ENCODE data around the gene NQO2.

The NQO2 gene

GRCh38 chr6:2957696-2958330 is 41.9 kb upstream of the NQO2 start:
- Histone ChIP-seq H3K27ac (ENCODE audit: extremely low read depth, low read depth, low read length) (no peak overlapping the region), H3K4me3 (ENCODE audit: low read depth, low read length) (no peak overlapping the region), H3K36me3 (ENCODE audit: control insufficient read depth in 2 of 2, insufficient read depth in 1 of 2, low read length in 2 of 2) (peaks cover 7 to 23% of the 10 kb centered on the region in 2 experiments), H3K4me1 (ENCODE audit: control insufficient read depth, insufficient read depth, low read length) (peaks cover 4% of the 10 kb centered on the region; the same call in 1 of the 2 replicates), H3K9me3 (ENCODE audit: control insufficient read depth, insufficient read depth, low read depth, low read length) (no peaks in the 10 kb centered on the region)
- no peak for TF ChIP-seq ZNF548 (tag by site-specific recombination; IDR thresholded peaks at IDR 0.05)
- peak; percentile 70 for TF ChIP-seq ZNF449 (tag by site-specific recombination; IDR thresholded peaks at IDR 0.05)
- no peak for TF ChIP-seq BCL6B (tag by site-specific recombination; IDR thresholded peaks at IDR 0.05)
- no peak for TF ChIP-seq KLF1 (tag by site-specific recombination; IDR thresholded peaks at IDR 0.05)
- TF ChIP-seq MEIS1 (CRISPR knock-in tag; IDR thresholded peaks at IDR 0.05; ENCODE audit: borderline replicate concordance): no peak
- CTCF ChIA-PET: interaction anchor here (0.6 to 1.3 kb wide), 3 partner anchors 31 to 168 kb away, joined by 3 to 6 read pairs (median 4); no protein-coding TSS in a partner anchor
- POLR2A ChIA-PET: no interaction called here

- no peak overlapping the region for H3K27ac ChIP-seq (ENCODE audit: extremely low read depth, low read depth, low read length)
- no peak overlapping the region for H3K4me3 ChIP-seq (ENCODE audit: low read depth, low read length)
- peaks cover 7 to 23% of the 10 kb centered on the region in 2 experiments for H3K36me3 ChIP-seq (ENCODE audit: control insufficient read depth in 2 of 2, insufficient read depth in 1 of 2, low read length in 2 of 2)
- CTCF ChIA-PET: interaction anchor here (0.8 kb wide), 1 partner anchor 30 kb away, joined by 4 read pairs; no protein-coding TSS in a partner anchor
- H3K4me1 ChIP-seq (ENCODE audit: control insufficient read depth, insufficient read depth, low read length): peaks cover 4% of the 10 kb centered on the region; the same call in 1 of the 2 replicates
- H3K9me3 ChIP-seq (ENCODE audit: control insufficient read depth, insufficient read depth, low read depth, low read length): no peaks in the 10 kb centered on the region
- TF ChIP-seq KLF7 (tag by site-specific recombination; IDR thresholded peaks at IDR 0.05; ENCODE audit: borderline replicate concordance) (no peak), ZIC2 (tag by site-specific recombination; IDR thresholded peaks at IDR 0.05) (no peak), ZNF214 (tag by site-specific recombination; IDR thresholded peaks at IDR 0.05; ENCODE audit: borderline replicate concordance) (no peak), REPIN1 (tag by site-specific recombination; IDR thresholded peaks at IDR 0.05; ENCODE audit: low read depth) (no peak), ZNF324 (tag by site-specific recombination; IDR thresholded peaks at IDR 0.05) (no peak), ZBTB21 (tag by site-specific recombination; IDR thresholded peaks at IDR 0.05) (no peak), PBX3 (CRISPR knock-in tag; IDR thresholded peaks at IDR 0.05) (no peak), ZNF629 (tag by site-specific recombination; IDR thresholded peaks at IDR 0.05) (no peak)
- POLR2A ChIA-PET: no interaction called here
Observed at GRCh38 chr6:2958331-2958711, 41.4 kb upstream of the NQO2 start.

- Histone ChIP-seq H3K36me3 (ENCODE audit: control insufficient read depth in 2 of 2, insufficient read depth in 1 of 2, low read length in 2 of 2) (peaks cover 4 to 23% of the 10 kb centered on the region in 2 experiments), H3K4me1 (ENCODE audit: control insufficient read depth, insufficient read depth, low read length) (peaks cover 4% of the 10 kb centered on the region; the same call in 1 of the 2 replicates), H3K9me3 (ENCODE audit: control insufficient read depth, insufficient read depth, low read depth, low read length) (no peaks in the 10 kb centered on the region), H3K4me3 (ENCODE audit: low read depth, low read length) (no peak overlapping the region), H3K27ac (ENCODE audit: extremely low read depth, low read depth, low read length) (no peak overlapping the region)
- POLR2A ChIA-PET: no interaction called here
- CTCF ChIA-PET: interaction anchor here (0.8 kb wide), 1 partner anchor 30 kb away, joined by 4 read pairs; no protein-coding TSS in a partner anchor
- TF ChIP-seq KLF7 (tag by site-specific recombination; IDR thresholded peaks at IDR 0.05; ENCODE audit: borderline replicate concordance): no peak
- TF ChIP-seq YY2 (tag by site-specific recombination; IDR thresholded peaks at IDR 0.05): no peak
- no peak for TF ChIP-seq MZF1 (tag by site-specific recombination; IDR thresholded peaks at IDR 0.05; ENCODE audit: borderline replicate concordance)
- TF ChIP-seq ZNF221 (tag by site-specific recombination; IDR thresholded peaks at IDR 0.05; ENCODE audit: borderline replicate concordance): no peak
- no peak for TF ChIP-seq GFI1B (tag by site-specific recombination; IDR thresholded peaks at IDR 0.05)
- no peak for TF ChIP-seq PRDM4 (tag by site-specific recombination; IDR thresholded peaks at IDR 0.05)
- TF ChIP-seq ZFP37 (tag by site-specific recombination; IDR thresholded peaks at IDR 0.05): no peak
- TF ChIP-seq ATF2 (tag by site-specific recombination; IDR thresholded peaks at IDR 0.05; ENCODE audit: low read depth): no peak
- TF ChIP-seq ZNF658 (tag by site-specific recombination; IDR thresholded peaks at IDR 0.05): no peak
- no peak for TF ChIP-seq ZNF549 (tag by site-specific recombination; IDR thresholded peaks at IDR 0.05)
- no peak for TF ChIP-seq ZNF366 (tag by site-specific recombination; conservative IDR thresholded peaks at IDR 0.05)
Observed at GRCh38 chr6:2958776-2959175, 40.9 kb upstream of the NQO2 start.
